GM12878 (cell line): ENCODE results near the gene CERCAM. TPM values are rescaled to one million over a fixed set of nuclear protein-coding genes. Genes with fewer than 3 reads are reported as not detected.

Source experiments
- BCL3 ChIP-seq: IDR thresholded peaks from 2 replicates; pipeline ENCODE4 v1.6.1; 2011; ENCODE audit warnings: borderline replicate concordance, low read depth, mild to moderate bottlenecking, moderate library complexity, low read length; ENCODE audit not compliant: insufficient read depth, poor library complexity, severe bottlenecking
- BMI1 ChIP-seq: fragments of 450-650 bp; IDR thresholded peaks from 2 replicates; pipeline ENCODE4 v1.6.1; 2016; ENCODE audit warnings: mild to moderate bottlenecking, moderate library complexity, borderline replicate concordance
- CEBPB ChIP-seq, 2 experiments: fragments of 150-350 bp in 1 of 2; IDR thresholded peaks; 2 replicates each; pipeline ENCODE4 v1.6.1; 2012 to 2014; ENCODE audit warnings: low read depth in 2 of 2, low read length in 2 of 2, borderline replicate concordance in 1 of 2, inconsistent platforms in 1 of 2
- CHD2 ChIP-seq: IDR thresholded peaks from 2 replicates; pipeline ENCODE4 v1.6.1; 2011; ENCODE audit warnings: low read depth, low read length, improper control_type of control experiment, borderline replicate concordance
- DPF2 ChIP-seq: fragments of 450-650 bp; IDR thresholded peaks from 2 replicates; pipeline ENCODE4 v1.6.1; 2017; ENCODE audit warnings: mild to moderate bottlenecking
- ELK1 ChIP-seq: IDR thresholded peaks from 2 replicates; pipeline ENCODE4 v1.6.1; 2012; ENCODE audit warnings: low read depth, low read length, improper control_type of control experiment
- LARP7 ChIP-seq: fragments of 450-650 bp; IDR thresholded peaks from 2 replicates; pipeline ENCODE4 v1.6.1; 2017; ENCODE audit warnings: mild to moderate bottlenecking
- MEF2B ChIP-seq: fragments of 450-650 bp; IDR thresholded peaks from 2 replicates; pipeline ENCODE4 v1.6.1; 2018; ENCODE audit warnings: mild to moderate bottlenecking, moderate library complexity; ENCODE audit not compliant: partially characterized antibody, poor library complexity, severe bottlenecking
- PKNOX1 ChIP-seq: fragments of 450-650 bp; IDR thresholded peaks from 2 replicates; pipeline ENCODE4 v1.6.1; 2016; ENCODE audit warnings: mild to moderate bottlenecking
- POLR2AphosphoS2 ChIP-seq: IDR thresholded peaks from 2 replicates; pipeline ENCODE4 v1.6.1; 2011; ENCODE audit warnings: low read depth, mild to moderate bottlenecking, low read length, improper control_type of control experiment, moderate library complexity
- RELB ChIP-seq: fragments of 450-650 bp; IDR thresholded peaks from 2 replicates; pipeline ENCODE4 v1.6.1; 2017; ENCODE audit warnings: low read depth, mild to moderate bottlenecking, moderate library complexity
- RFX5 ChIP-seq: IDR thresholded peaks from 2 replicates; pipeline ENCODE4 v1.6.1; 2011; ENCODE audit warnings: low read depth, low read length, improper control_type of control experiment
- SIN3A ChIP-seq: IDR thresholded peaks from 2 replicates; pipeline ENCODE4 v1.6.1; 2012; ENCODE audit warnings: low read depth, low read length, improper control_type of control experiment
- SMAD5 ChIP-seq: IDR thresholded peaks from 2 replicates; pipeline ENCODE4 v1.6.1; 2016; ENCODE audit warnings: antibody characterized with exemption, low read depth
- ZBTB40 ChIP-seq: fragments of 450-650 bp; IDR thresholded peaks from 2 replicates; pipeline ENCODE4 v1.6.1; 2016; ENCODE audit warnings: mild to moderate bottlenecking, moderate library complexity, borderline replicate concordance
- ZNF207 ChIP-seq: fragments of 450-650 bp; IDR thresholded peaks from 2 replicates; pipeline ENCODE4 v1.6.1; 2014; ENCODE audit warnings: antibody characterized with exemption, mild to moderate bottlenecking, borderline replicate concordance
- ZSCAN29 ChIP-seq: fragments of 450-650 bp; IDR thresholded peaks from 2 replicates; pipeline ENCODE4 v1.6.1; 2017; ENCODE audit warnings: mild to moderate bottlenecking, moderate library complexity
- polyA plus RNA-seq, 11 experiments: library from polyadenylated mRNA; depleted of rRNA in 4 of 11; unstranded in 6 of 11; stranded (reverse) in 5 of 11; fragments of >200 nt; fragmentation: Nextera tagmentation in 4 of 11; fragmentation: Illumina TruSeq in 1 of 11; extraction: Ambion mirVana in 4 of 11; extraction: Trizol in 1 of 11; gene quantifications; 1 replicate in 1 of 11; 2 replicates in 10 of 11; pipeline versions ENCODE4 v1.2.1 to v1.2.3, GENCODE V29; 2011 to 2016; ENCODE audit warnings: inconsistent platforms in 2 of 11, missing spikeins in 2 of 11, low read depth in 1 of 11
- total RNA-seq, 4 experiments: library from RNA; depleted of rRNA in 3 of 4; stranded (reverse); fragments of >200 nt in 3 of 4; fragmentation: Illumina TruSeq in 1 of 4; extraction: Trizol in 1 of 4; gene quantifications; 2 replicates each; pipeline versions ENCODE4 v1.2.1 to v1.2.3, GENCODE V29; 2013 to 2021

CERCAM gene
- total and polyA plus RNA-seq, 10 of the 15 experiments (the other 5 are each of a cell fraction or from before 2014, with no cell fraction given): 0.05 to 6.7 (median 0.71) TPM

GRCh38 chr9:128455849-128456612 is 35.4 kb downstream of the CERCAM start, which contains the start of gene ODF2 (continued):
- TF ChIP-seq ZBTB40 (peak; percentile 56; the same call in 1 of the 2 replicates), PKNOX1 (peak; percentile 6; the same call in 1 of the 2 replicates), RELB (0 out of 2 replicates have a peak, but pooled peaks have one; percentile 18), CHD2 (peak; percentile 52; the same call in 1 of the 2 replicates), CEBPB (IDR thresholded peaks at IDR 0.05; ENCODE audit: borderline replicate concordance in 1 of 2, low read depth in 2 of 2, low read length in 2 of 2) (0 out of 4 replicates have a peak, but pooled peaks of 1 of the 2 experiments have one; percentile 18), RFX5 (peak; percentile 53), SIN3A (peak; percentile 94), MEF2B (peak; percentile 46), SMAD5 (0 out of 2 replicates have a peak, but pooled peaks have one; percentile 48), BMI1 (peak; percentile 88), ELK1 (peak; percentile 94), POLR2AphosphoS2 (peak; percentile 44; the same call in 1 of the 2 replicates), LARP7 (peak; percentile 40), ZNF207 (no peak), BCL3 (no peak), ZSCAN29 (peak; percentile 29; the same call in 1 of the 2 replicates), DPF2 (0 out of 2 replicates have a peak, but pooled peaks have one; percentile 63)
